Measurements from ENCODE around the gene PPFIA2.

Gene PPFIA2

DNA sequence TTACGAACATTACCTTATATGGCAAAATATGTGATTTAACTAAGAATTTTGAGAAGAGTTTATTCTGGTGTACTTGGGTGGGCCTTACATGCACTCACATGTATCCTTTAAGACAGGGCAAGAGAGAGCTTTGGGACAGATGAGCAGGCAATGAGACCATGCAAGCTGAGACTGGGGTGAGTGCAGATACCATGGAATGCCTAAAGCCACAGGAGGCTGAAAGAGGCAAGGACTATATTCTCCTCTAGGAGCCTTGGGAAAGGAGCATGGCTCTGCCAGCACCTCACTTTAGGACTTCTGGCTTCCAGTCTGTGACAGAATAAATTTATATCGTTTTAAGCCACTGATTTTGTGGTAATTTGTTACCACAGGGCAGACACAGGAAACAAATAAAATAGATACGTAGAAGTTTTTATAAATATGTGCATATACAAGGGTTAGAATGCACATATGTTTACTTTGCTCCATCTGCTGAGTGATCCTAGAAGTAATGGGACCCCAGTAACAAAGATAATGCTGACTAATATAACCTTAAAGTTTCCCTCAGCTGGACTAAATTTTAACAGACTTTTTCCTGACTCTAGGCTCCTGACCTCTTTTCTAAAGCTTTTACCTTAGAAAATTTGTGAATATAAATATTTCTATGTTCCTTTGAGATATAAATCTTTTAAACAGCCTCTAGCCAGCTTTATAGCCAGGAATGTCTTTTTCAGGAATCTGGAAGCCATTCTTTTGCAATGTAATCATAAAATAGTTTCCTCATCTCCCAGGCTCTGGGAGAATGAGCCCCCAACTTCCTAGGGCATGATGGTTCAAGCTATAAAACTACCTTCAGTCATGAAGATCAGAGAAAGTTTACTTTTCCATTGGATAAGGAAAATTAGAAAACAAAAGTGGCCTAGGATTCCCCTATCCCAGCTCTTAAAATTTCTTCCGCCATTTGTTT, 216.8 kb downstream of the PPFIA2 start:
- no peak for DNase-seq

GRCh38 chr12:81541121-81541520, 218.0 kb downstream of the PPFIA2 start:
- no peak for DNase-seq

GRCh38 chr12:81539279-81539678, 219.9 kb downstream of the PPFIA2 start:
- DNase-seq = no peak

- DNase-seq = no peak
Observed at GRCh38 chr12:81533054-81533453, 226.1 kb downstream of the PPFIA2 start.

DNA sequence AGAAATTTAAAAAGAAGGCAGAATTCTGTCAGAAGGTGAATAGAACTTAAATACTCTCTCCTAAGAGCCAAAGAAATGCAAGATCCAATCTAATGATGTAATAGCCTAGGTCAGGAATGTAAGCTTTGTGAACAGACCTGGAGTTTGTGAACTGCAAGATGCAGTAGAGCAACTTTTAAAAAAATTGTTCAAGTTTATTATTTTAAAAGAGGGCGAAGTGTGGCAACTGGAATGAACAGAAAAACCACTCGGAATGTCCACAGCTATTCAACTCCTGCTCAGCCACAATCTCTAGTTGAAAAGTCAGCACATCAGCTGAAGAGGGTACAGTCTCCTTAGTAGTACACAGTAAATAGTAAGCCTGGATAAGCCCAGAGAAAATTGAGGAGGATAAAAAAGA, 228.8 kb downstream of the PPFIA2 start:
- no peak for DNase-seq

GRCh38 chr12:81520064-81520945, 238.8 kb downstream of the PPFIA2 start:
- DNase-seq = no peak

DNA sequence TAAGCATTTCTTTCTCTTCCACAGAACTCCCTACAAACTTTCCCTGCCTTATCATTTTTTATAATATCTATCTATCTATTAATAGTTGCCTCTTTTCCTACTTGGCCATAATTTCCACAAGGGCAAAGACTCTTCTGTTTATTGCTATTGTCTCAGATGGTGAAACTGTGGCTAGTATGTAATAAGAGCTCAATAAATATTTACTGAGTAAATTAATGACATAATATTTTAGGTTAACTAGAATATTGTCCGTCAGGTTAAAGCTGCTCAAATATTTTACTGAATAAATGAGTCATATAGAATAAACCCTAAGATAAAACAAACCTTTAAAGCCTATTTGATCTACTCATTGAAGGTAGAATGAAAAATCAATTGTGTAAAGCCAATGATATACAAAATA, 240.5 kb downstream of the PPFIA2 start:
- no peak for DNase-seq

- DNase-seq = no peak
Observed at GRCh38 chr12:81517296-81517695, 241.9 kb downstream of the PPFIA2 start.

GRCh38 chr12:81502912-81503695, 256.0 kb downstream of the PPFIA2 start:
- no peak for DNase-seq

- DNase-seq = no peak
Observed at GRCh38 chr12:81500788-81501187, 258.4 kb downstream of the PPFIA2 start.

GRCh38 chr12:81499809-81500208, 259.3 kb downstream of the PPFIA2 start:
- DNase-seq = no peak

GRCh38 chr12:81492131-81492720, 266.9 kb downstream of the PPFIA2 start:
- no peak for DNase-seq

- DNase-seq = no peak
Observed at GRCh38 chr12:81472934-81473333, 286.2 kb downstream of the PPFIA2 start.

DNA sequence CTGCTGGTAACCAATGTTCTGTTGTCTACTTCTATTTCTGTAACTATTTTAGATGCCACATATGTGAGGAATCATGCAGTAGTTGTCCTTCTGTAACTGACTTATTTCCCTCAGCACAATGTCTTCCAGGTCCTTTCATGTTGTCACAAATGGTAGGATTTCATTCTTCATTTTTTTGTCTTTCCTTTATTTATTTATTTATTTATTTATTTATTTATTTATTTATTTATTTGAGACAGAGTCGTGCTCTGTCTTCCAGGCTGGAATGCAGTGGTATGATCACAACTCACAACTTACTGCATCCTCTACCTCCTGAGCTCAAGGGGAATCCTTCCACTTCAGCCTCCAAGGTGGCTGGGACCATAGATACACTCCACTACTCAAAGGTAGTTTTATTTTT, 288.2 kb downstream of the PPFIA2 start:
- no peak for DNase-seq

GRCh38 chr12:81468206-81468605, 290.9 kb downstream of the PPFIA2 start:
- no peak for DNase-seq

- DNase-seq = no peak
Observed at GRCh38 chr12:81465876-81466275, 293.3 kb downstream of the PPFIA2 start.

DNA sequence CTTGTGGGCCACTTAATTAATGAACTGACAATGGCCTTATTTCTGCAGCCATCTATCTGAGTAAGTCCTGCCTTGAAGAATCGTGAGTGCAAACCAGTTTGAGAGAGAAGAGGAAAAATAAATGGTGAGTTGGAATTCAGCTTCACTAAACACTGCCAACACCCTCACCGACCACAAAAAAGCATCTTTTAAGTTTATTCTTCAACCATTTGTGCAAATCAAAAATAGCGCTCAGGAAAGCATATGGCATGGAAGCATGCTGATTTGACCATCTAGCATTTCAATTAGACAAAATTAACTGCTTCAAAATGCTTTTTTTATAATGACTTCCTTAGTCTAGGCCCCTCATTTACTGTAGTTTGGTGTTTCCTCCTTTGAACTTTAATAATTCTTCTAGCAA, 294.0 kb downstream of the PPFIA2 start:
- DNase-seq = no peak

DNA sequence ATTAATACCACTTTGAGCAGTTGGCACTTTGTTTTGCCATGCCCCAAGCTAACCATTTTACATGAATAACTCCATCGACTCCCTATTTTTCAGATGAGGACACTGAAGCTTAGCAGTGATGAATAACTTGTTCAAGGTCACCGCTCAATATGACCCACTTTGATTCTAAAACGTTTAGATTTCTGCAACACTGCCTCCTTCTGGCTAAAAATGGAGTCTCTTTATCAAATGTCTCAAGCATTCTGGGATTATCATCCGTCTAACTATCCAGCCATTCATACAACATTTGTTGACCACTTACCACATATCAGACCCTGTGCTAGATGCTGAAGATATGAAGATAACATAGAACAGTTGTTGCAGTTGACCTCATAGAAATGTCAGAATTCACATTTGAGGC, 298.0 kb downstream of the PPFIA2 start:
- no peak for DNase-seq

- DNase-seq = no peak
Observed at GRCh38 chr12:81450920-81451739, 308.0 kb downstream of the PPFIA2 start.

- DNase-seq = no peak
Observed at GRCh38 chr12:81441629-81442028, 317.5 kb downstream of the PPFIA2 start.

DNA sequence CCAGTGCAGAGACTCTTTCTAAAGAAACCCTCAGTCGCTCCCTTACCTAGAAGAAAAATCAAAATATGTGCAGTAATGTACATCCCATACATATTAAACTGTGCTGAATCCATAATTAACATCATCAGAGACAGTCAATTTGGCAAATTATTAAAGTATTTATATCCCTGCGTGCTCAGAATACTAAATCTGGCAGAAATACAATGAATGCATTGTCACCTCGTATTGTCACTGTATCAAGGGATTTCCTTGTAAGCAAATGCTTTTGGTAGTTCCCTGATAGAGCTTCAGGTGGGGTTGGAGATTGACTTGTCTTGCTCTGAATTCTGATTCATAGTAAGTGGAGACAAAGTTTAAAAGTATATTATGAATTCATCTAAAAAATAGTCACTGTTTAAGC, 319.1 kb downstream of the PPFIA2 start:
- DNase-seq = no peak

GRCh38 chr12:81439344-81439743, 319.8 kb downstream of the PPFIA2 start:
- no peak for DNase-seq

Data from stimulated activated CD4-positive, alpha-beta T cell treated with anti-CD3 and anti-CD28 coated beads, Interleukin-2, amount 100 ng/mL, for 24 hours (primary cell).